CD8-positive, alpha-beta memory T cell (primary cell): ENCODE measurements around the gene SMG5. TPM values are rescaled to one million over a fixed set of nuclear protein-coding genes. Genes with fewer than 3 reads are reported as not detected.

Experiments used
- CTCF ChIA-PET: fragments of 350-600 bp; sonication (Branson Sonifier 250); formaldehyde crosslinking; loops from one replicate; lab custom pipeline; 2021; ENCODE audit warnings: antibody characterized with exemption; lab: Charles Lee
- POLR2A ChIA-PET: fragments of 350-600 bp; sonication (Branson Sonifier 250); formaldehyde crosslinking; loops from one replicate; lab custom pipeline; 2021; ENCODE audit warnings: antibody characterized with exemption; lab: Charles Lee
- DNase-seq, 5 donors: peaks; one replicate each; pipeline versions ENCODE4 v3.0.0 to v3.0.0-alpha.2; 2020 to 2022; ENCODE audit warnings: mixed read lengths in 1 of 5
- H3K27ac ChIP-seq: one replicate; pipeline ENCODE4 v1.7.0; 2013; ENCODE audit warnings: low read depth, mild to moderate bottlenecking, low read length, moderate library complexity
- H3K27me3 ChIP-seq: 2 replicates; pipeline ENCODE4 v1.7.0; 2013; ENCODE audit warnings: low read length, mild to moderate bottlenecking; ENCODE audit not compliant: insufficient read depth, poor library complexity, severe bottlenecking
- H3K36me3 ChIP-seq: 2 replicates; pipeline ENCODE4 v1.7.0; 2013; ENCODE audit warnings: mild to moderate bottlenecking, low read length, moderate library complexity; ENCODE audit not compliant: insufficient read depth
- H3K4me1 ChIP-seq: 2 replicates; pipeline ENCODE4 v1.7.0; 2013; ENCODE audit warnings: mild to moderate bottlenecking, low read length, moderate library complexity; ENCODE audit not compliant: insufficient read depth
- H3K4me3 ChIP-seq: 2 replicates; pipeline ENCODE4 v1.7.0; 2013; ENCODE audit warnings: mild to moderate bottlenecking, low read length
- H3K9me3 ChIP-seq: 2 replicates; pipeline ENCODE4 v1.7.0; 2013; ENCODE audit warnings: mild to moderate bottlenecking, low read length
- H3K27ac Mint-ChIP-seq, 8 donors: one replicate each; pipeline ENCODE4 v1.8.0; 2020 to 2021; ENCODE audit warnings: mixed read lengths in 8 of 8, mild to moderate bottlenecking in 6 of 8, inconsistent platforms in 3 of 8, moderate library complexity in 3 of 8
- H3K27me3 Mint-ChIP-seq, 2 donors: one replicate each; pipeline ENCODE4 v1.8.0; 2020 to 2021; ENCODE audit warnings: mixed read lengths in 2 of 2, mild to moderate bottlenecking in 1 of 2, moderate library complexity in 1 of 2
- H3K36me3 Mint-ChIP-seq, 3 donors: one replicate each; pipeline ENCODE4 v1.8.0; 2020 to 2021; ENCODE audit warnings: mixed read lengths in 3 of 3, inconsistent platforms in 1 of 3, mild to moderate bottlenecking in 1 of 3
- H3K4me1 Mint-ChIP-seq, 3 donors: one replicate each; pipeline ENCODE4 v1.8.0; 2020 to 2021; ENCODE audit warnings: mixed read lengths in 3 of 3, inconsistent platforms in 1 of 3, mild to moderate bottlenecking in 1 of 3
- H3K4me3 Mint-ChIP-seq, 7 donors: one replicate each; pipeline ENCODE4 v1.8.0; 2020 to 2021; ENCODE audit warnings: mixed read lengths in 7 of 7, mild to moderate bottlenecking in 6 of 7, moderate library complexity in 4 of 7, inconsistent platforms in 2 of 7
- H3K9me3 Mint-ChIP-seq, 5 donors: one replicate each; pipeline ENCODE4 v1.8.0; 2020 to 2022; ENCODE audit warnings: mixed read lengths in 5 of 5, mild to moderate bottlenecking in 3 of 5, moderate library complexity in 2 of 5, inconsistent platforms in 1 of 5
- polyA plus RNA-seq: library from polyadenylated mRNA; unstranded; fragments of 300-500 nt; fragmentation: Illumina TruSeq; gene quantifications from one replicate; pipeline ENCODE4 v1.2.3, GENCODE V29; 2021
- total RNA-seq, 2 experiments: library from RNA; stranded (reverse); gene quantifications; one replicate each; pipeline ENCODE4 v1.2.3, GENCODE V29; 2021

SMG5 gene
- total and polyA plus RNA-seq, 3 experiments from 2014 or later: 27.3 to 117 (median 110) TPM

DNA sequence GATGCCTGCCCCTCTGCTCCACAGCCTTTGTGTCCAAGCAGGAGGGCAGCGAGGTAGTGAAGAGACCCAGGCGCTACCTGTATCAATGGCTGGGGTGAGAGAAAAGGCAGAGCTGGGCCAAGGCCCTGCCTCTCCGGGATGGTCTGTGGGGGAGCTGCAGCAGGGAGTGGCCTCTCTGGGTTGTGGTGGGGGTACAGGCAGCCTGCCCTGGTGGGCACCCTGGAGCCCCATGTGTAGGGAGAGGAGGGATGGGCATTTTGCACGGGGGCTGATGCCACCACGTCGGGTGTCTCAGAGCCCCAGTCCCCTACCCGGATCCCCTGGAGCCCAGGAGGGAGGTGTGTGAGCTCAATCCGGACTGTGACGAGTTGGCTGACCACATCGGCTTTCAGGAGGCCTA is 39.9 kb downstream of the SMG5 start:
- no peaks in the 10 kb centered on the region for H3K27me3 ChIP-seq
- Mint-ChIP-seq H3K36me3 (peaks cover 0 to 31% (median 6%) of the 10 kb centered on the region in 3 donors), H3K4me1 (peaks cover 15 to 21% (median 16%) of the 10 kb centered on the region in 3 donors), H3K4me3 (peak overlapping the region in 1 of 7 donors; percentile 28), H3K9me3 (no peaks in the 10 kb centered on the region), H3K27ac (peak overlapping the region in 1 of 8 donors; percentile 94), H3K27me3 (peaks cover 0 to 1% of the 10 kb centered on the region in 2 donors)
- no peak overlapping the region for H3K4me3 ChIP-seq
- DNase-seq: no peak
- peaks cover 16% of the 10 kb centered on the region for H3K4me1 ChIP-seq
- H3K27ac ChIP-seq: no peak overlapping the region
- ChIA-PET CTCF (interaction anchor here (0.9 kb wide), 1 partner anchor 146 kb away, joined by 3 read pairs; no protein-coding TSS in a partner anchor), POLR2A (interaction anchor here (0.6 kb wide), 1 partner anchor 18 kb away, joined by 3 read pairs; no protein-coding TSS in a partner anchor)
- no peaks in the 10 kb centered on the region for H3K9me3 ChIP-seq
- H3K36me3 ChIP-seq: peaks cover 12% of the 10 kb centered on the region

DNA sequence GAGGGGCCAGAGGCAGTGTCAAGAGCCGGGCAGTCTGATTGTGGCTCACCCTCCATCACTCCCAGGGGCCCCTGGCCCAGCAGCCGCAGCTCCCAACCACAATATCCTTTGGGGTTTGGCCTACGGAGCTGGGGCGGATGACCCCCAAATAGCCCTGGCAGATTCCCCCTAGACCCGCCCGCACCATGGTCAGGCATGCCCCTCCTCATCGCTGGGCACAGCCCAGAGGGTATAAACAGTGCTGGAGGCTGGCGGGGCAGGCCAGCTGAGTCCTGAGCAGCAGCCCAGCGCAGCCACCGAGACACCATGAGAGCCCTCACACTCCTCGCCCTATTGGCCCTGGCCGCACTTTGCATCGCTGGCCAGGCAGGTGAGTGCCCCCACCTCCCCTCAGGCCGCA is 40.7 kb downstream of the SMG5 start, which contains the start of gene BGLAP:
Gene BGLAP, plus strand, starts transcription at position 259 of the 400 bp plus-strand sequence. Its CDS starts 48 bp downstream, at position 307.
- Mint-ChIP-seq H3K27ac (peak within 1 kb of the TSS in 3 of 8 donors; percentile 22 to 94 (median 47)), H3K27me3 (peaks cover 0 to 1% of the 10 kb centered on the region in 2 donors), H3K36me3 (peaks cover 4 to 36% (median 6%) of the 10 kb centered on the region in 3 donors), H3K4me3 (peak within 1 kb of the TSS in 1 of 7 donors; percentile 63), H3K4me1 (peaks cover 12 to 21% (median 15%) of the 10 kb centered on the region in 3 donors), H3K9me3 (no peaks in the 10 kb centered on the region)
- H3K36me3 ChIP-seq: peaks cover 15% of the 10 kb centered on the region
- H3K27me3 ChIP-seq: no peaks in the 10 kb centered on the region
- H3K9me3 ChIP-seq: no peaks in the 10 kb centered on the region
- H3K27ac ChIP-seq: no peak within 1 kb of the TSS
- no peak within 1 kb of the TSS for H3K4me3 ChIP-seq
- peaks cover 16% of the 10 kb centered on the region for H3K4me1 ChIP-seq
- ChIA-PET POLR2A (no interaction called here), CTCF (no interaction called here)
- DNase-seq: no peak

GRCh38 chr1:156241311-156241811 is 41.3 kb downstream of the SMG5 start:
- peak overlapping the region in 3 of 8 donors; percentile 22 to 83 (median 47) for H3K27ac Mint-ChIP-seq
- POLR2A ChIA-PET: no interaction called here

DNA sequence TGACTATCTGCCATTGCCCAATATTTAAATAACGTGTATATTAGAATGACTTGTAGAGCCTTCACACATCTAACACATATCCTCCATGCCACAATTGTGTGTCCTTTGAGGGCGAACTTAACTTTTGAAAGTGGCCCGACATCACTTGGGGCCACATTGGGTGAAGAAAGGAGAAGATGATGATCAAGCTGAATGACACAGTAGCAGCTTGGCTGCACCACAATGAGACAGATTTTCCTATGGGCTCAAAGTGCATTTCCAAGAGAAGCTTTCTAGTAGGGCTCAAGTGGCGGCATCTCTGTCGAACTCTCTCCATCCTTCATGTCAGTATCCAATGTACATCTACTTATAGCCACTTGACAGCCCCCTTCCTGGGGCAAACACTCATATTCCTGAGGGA is 44.4 kb downstream of the SMG5 start:
- DNase-seq: no peak
- Mint-ChIP-seq H3K4me1 (no peaks in the 10 kb centered on the region), H3K27me3 (no peaks in the 10 kb centered on the region), H3K36me3 (peaks cover 7 to 70% (median 10%) of the 10 kb centered on the region in 3 donors), H3K9me3 (no peaks in the 10 kb centered on the region), H3K27ac (peak overlapping the region in 1 of 8 donors; percentile 4), H3K4me3 (no peak overlapping the region)
- no peaks in the 10 kb centered on the region for H3K4me1 ChIP-seq
- POLR2A ChIA-PET: no interaction called here
- H3K27me3 ChIP-seq: no peaks in the 10 kb centered on the region
- peaks cover 30% of the 10 kb centered on the region for H3K36me3 ChIP-seq
- CTCF ChIA-PET: no interaction called here
- no peak overlapping the region for H3K27ac ChIP-seq
- H3K9me3 ChIP-seq: no peaks in the 10 kb centered on the region
- no peak overlapping the region for H3K4me3 ChIP-seq

More at GRCh38 chr1:156241311-156241811, 41.3 kb downstream of the SMG5 start:
- H3K27me3 ChIP-seq: no peaks in the 10 kb centered on the region
- Mint-ChIP-seq H3K9me3 (no peaks in the 10 kb centered on the region), H3K36me3 (peaks cover 4 to 42% (median 6%) of the 10 kb centered on the region in 3 donors), H3K4me1 (peaks cover 12 to 19% (median 15%) of the 10 kb centered on the region in 3 donors), H3K4me3 (peak overlapping the region in 1 of 7 donors; percentile 63), H3K27me3 (peaks cover 0 to 1% of the 10 kb centered on the region in 2 donors)
- no peak for DNase-seq
- peaks cover 21% of the 10 kb centered on the region for H3K36me3 ChIP-seq
- H3K27ac ChIP-seq: no peak overlapping the region
- CTCF ChIA-PET: no interaction called here
- no peaks in the 10 kb centered on the region for H3K9me3 ChIP-seq
- H3K4me3 ChIP-seq: no peak overlapping the region
- peaks cover 14% of the 10 kb centered on the region for H3K4me1 ChIP-seq

- peaks cover 30% of the 10 kb centered on the region for H3K36me3 ChIP-seq
Observed at GRCh38 chr1:156236164-156236563, 46.5 kb downstream of the SMG5 start.

GRCh38 chr1:156233426-156234127 is 49.0 kb downstream of the SMG5 start:
- Histone ChIP-seq H3K27ac (no peak overlapping the region), H3K36me3 (peaks cover 26% of the 10 kb centered on the region), H3K4me3 (no peak overlapping the region), H3K4me1 (no peaks in the 10 kb centered on the region), H3K9me3 (no peaks in the 10 kb centered on the region), H3K27me3 (no peaks in the 10 kb centered on the region)
- H3K27me3 Mint-ChIP-seq: no peaks in the 10 kb centered on the region
- H3K4me3 Mint-ChIP-seq: no peak overlapping the region
- DNase-seq: no peak
- ChIA-PET POLR2A (no interaction called here), CTCF (interaction anchor here (1.5 to 1.6 kb wide), 2 partner anchors 9 to 88 kb away, joined by 3 to 5 read pairs; no protein-coding TSS in a partner anchor)
- peak overlapping the region in 2 of 8 donors; percentile 11 to 76 for H3K27ac Mint-ChIP-seq
- H3K9me3 Mint-ChIP-seq: no peaks in the 10 kb centered on the region
- no peaks in the 10 kb centered on the region for H3K4me1 Mint-ChIP-seq
- peaks cover 7 to 70% (median 11%) of the 10 kb centered on the region in 3 donors for H3K36me3 Mint-ChIP-seq

More at GRCh38 chr1:156236164-156236563, 46.5 kb downstream of the SMG5 start:
- Mint-ChIP-seq H3K4me3 (no peak overlapping the region), H3K4me1 (no peaks in the 10 kb centered on the region), H3K9me3 (no peaks in the 10 kb centered on the region), H3K36me3 (peaks cover 7 to 80% (median 10%) of the 10 kb centered on the region in 3 donors), H3K27ac (no peak overlapping the region), H3K27me3 (no peaks in the 10 kb centered on the region)
- H3K4me3 ChIP-seq: no peak overlapping the region
- H3K9me3 ChIP-seq: no peaks in the 10 kb centered on the region
- no peak for DNase-seq
- no peak overlapping the region for H3K27ac ChIP-seq
- H3K4me1 ChIP-seq: no peaks in the 10 kb centered on the region
- ChIA-PET CTCF (interaction anchor here (0.6 kb wide), 1 partner anchor 35 kb away, joined by 3 read pairs; no protein-coding TSS in a partner anchor), POLR2A (no interaction called here)
- H3K27me3 ChIP-seq: no peaks in the 10 kb centered on the region

DNA sequence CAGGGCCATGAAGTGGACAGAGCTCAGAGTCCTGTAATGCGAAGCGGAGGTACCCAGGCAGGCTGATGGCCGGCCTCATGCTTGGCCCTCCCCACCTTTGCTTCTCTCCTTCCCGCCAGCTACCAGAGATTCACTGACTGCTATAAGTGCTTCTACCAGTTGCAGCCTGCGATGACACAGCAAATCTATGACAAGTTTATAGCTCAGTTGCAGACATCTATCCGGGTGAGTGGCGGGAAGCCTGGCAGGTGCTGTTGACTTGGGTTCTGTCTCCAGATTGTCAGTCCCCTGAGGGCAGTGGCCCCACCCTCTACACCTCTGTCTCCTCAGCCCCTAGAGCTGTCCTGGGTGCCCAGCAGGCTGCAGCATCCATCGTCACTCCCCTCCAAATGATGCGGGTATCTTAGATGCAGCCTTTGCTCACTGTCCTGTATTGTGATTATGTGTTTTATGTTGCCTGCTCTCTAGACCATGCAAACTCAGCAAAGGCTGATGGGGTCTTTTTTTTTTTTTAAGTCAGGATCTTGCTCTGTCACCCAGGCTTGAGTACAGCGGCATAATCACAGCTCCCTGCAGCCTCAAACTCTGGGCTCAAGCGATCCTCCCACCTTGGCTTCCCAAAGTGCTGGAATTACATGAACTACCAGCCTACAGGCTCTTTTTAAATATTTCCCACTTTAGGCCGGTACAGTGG is 50.3 kb downstream of the SMG5 start:
- no peaks in the 10 kb centered on the region for H3K27me3 ChIP-seq
- peaks cover 22% of the 10 kb centered on the region for H3K36me3 ChIP-seq
- H3K4me3 Mint-ChIP-seq: peak overlapping the region in 1 of 7 donors; percentile 23
- H3K27me3 Mint-ChIP-seq: no peaks in the 10 kb centered on the region
- no peak for DNase-seq
- no peak overlapping the region for H3K27ac ChIP-seq
- H3K9me3 ChIP-seq: no peaks in the 10 kb centered on the region
- no peaks in the 10 kb centered on the region for H3K9me3 Mint-ChIP-seq
- CTCF ChIA-PET: interaction anchor here (1.5 to 1.6 kb wide), 2 partner anchors 7 to 86 kb away, joined by 3 to 5 read pairs; no protein-coding TSS in a partner anchor
- POLR2A ChIA-PET: no interaction called here
- peaks cover 7 to 65% (median 11%) of the 10 kb centered on the region in 3 donors for H3K36me3 Mint-ChIP-seq
- no peak overlapping the region for H3K4me3 ChIP-seq
- no peak overlapping the region for H3K27ac Mint-ChIP-seq
- peaks cover 0 to 3% (median 0%) of the 10 kb centered on the region in 3 donors for H3K4me1 Mint-ChIP-seq
- H3K4me1 ChIP-seq: no peaks in the 10 kb centered on the region
